Body of pancreas (tissue), 4 donors: ENCODE measurements around the gene ALS2CL. TPM values are rescaled to one million over a fixed set of nuclear protein-coding genes. Genes with fewer than 3 reads are reported as not detected.

Experiments used
- ATAC-seq: fragments of 150-250 bp; one replicate; pipeline ENCODE4 v1.9.1; 2016
- DNase-seq, 4 donors: peaks; one replicate each; pipeline ENCODE4 v3.0.0-alpha.2; 2019
- H3K27ac ChIP-seq, 4 donors: fragments of 200-600 bp; sonication (generic); 1 replicate in 3 of 4; 2 replicates in 1 of 4; pipeline versions ENCODE4 v1.5.1 to v1.6.1; 2016 to 2019; ENCODE audit warnings: mild to moderate bottlenecking in 1 of 4, mixed read lengths in 1 of 4, moderate library complexity in 1 of 4
- H3K27me3 ChIP-seq, 2 donors: fragments of 200-600 bp; sonication (generic); one replicate each; pipeline ENCODE4 v1.6.0; 2016; ENCODE audit warnings: mild to moderate bottlenecking in 1 of 2
- H3K36me3 ChIP-seq, 2 donors: fragments of 200-600 bp; sonication (generic); replicated peaks in 1 of 2; 2 replicates each; pipeline ENCODE4 v1.5.1; 2016; ENCODE audit warnings: low read depth in 2 of 2; ENCODE audit not compliant: insufficient read depth in 1 of 2
- H3K4me1 ChIP-seq: fragments of 200-600 bp; sonication (generic); one replicate; pipeline ENCODE4 v1.6.0; 2016
- H3K4me3 ChIP-seq, 2 donors: fragments of 200-600 bp; sonication (generic); 1 replicate in 1 of 2; 2 replicates in 1 of 2; pipeline ENCODE4 v1.5.1; 2016 to 2019
- H3K9me3 ChIP-seq, 3 donors: fragments of 200-600 bp; sonication (generic); 1 replicate in 2 of 3; 2 replicates in 1 of 3; pipeline ENCODE4 v1.5.1; 2016
- POLR2A ChIP-seq, 3 donors: fragments of 450-650 bp; IDR thresholded peaks; one replicate each; pipeline ENCODE4 v1.6.1; 2016; ENCODE audit warnings: antibody characterized with exemption in 3 of 3, mild to moderate bottlenecking in 2 of 3
- WGBS, 2 donors: methylation state at CpG; one replicate each; pipeline ENCODE4 v1.1.5; 2017; 5-methylcytosine and 5-hydroxymethylcytosine counted together
- intact Hi-C: fragments of 100-400 bp; cut with DNase I; formaldehyde crosslinking; loops from one replicate; pipeline ENCODE4 v1.15.1; 2023
- total RNA-seq, 2 donors: library from RNA; depleted of rRNA; stranded (reverse); fragments of >200 nt; gene quantifications; one replicate each; pipeline ENCODE4 v1.1.0, GENCODE V29; 2016
- TF ChIP-seq, protein P1 (sequence below), 7 experiments: fragments of 450-650 bp in 4 of 7; fragments of 200-600 bp in 3 of 7; sonication (generic) in 3 of 7; IDR thresholded peaks; one replicate each; pipeline ENCODE4 v1.5.1; 2016 to 2019; ENCODE audit warnings: antibody characterized with exemption in 7 of 7

The ALS2CL gene
- total RNA-seq, 2 donors from 2014 or later = 30.3 to 48.5 TPM

GRCh38 chr3:46668591-46668990 lies 24.9 kb downstream of the ALS2CL start:
- no peak for ATAC-seq
- no peak overlapping the region for H3K4me3 ChIP-seq
- H3K27ac ChIP-seq = no peak overlapping the region
- WGBS, 2 donors = 74 to 75% methylated on average over 2 of the region's 2 CpGs
- peak in 1 of 4 donors; percentile 9 for DNase-seq
- H3K4me1 ChIP-seq = peaks cover 15% of the 10 kb centered on the region
- intact Hi-C loops = no loop called here
- H3K9me3 ChIP-seq = no peaks in the 10 kb centered on the region
- H3K36me3 ChIP-seq = no peaks in the 10 kb centered on the region
- TF ChIP-seq, protein P1, sequence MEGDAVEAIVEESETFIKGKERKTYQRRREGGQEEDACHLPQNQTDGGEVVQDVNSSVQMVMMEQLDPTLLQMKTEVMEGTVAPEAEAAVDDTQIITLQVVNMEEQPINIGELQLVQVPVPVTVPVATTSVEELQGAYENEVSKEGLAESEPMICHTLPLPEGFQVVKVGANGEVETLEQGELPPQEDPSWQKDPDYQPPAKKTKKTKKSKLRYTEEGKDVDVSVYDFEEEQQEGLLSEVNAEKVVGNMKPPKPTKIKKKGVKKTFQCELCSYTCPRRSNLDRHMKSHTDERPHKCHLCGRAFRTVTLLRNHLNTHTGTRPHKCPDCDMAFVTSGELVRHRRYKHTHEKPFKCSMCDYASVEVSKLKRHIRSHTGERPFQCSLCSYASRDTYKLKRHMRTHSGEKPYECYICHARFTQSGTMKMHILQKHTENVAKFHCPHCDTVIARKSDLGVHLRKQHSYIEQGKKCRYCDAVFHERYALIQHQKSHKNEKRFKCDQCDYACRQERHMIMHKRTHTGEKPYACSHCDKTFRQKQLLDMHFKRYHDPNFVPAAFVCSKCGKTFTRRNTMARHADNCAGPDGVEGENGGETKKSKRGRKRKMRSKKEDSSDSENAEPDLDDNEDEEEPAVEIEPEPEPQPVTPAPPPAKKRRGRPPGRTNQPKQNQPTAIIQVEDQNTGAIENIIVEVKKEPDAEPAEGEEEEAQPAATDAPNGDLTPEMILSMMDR (IDR thresholded peaks at IDR 0.05) = no peak
- no peak for TF ChIP-seq POLR2A (IDR thresholded peaks at IDR 0.05)
- no peaks in the 10 kb centered on the region for H3K27me3 ChIP-seq

GRCh38 chr3:46668116-46668515 lies 25.4 kb downstream of the ALS2CL start:
- 59 to 70% methylated on average over 8 of the region's 8 CpGs for WGBS, 2 donors

DNA sequence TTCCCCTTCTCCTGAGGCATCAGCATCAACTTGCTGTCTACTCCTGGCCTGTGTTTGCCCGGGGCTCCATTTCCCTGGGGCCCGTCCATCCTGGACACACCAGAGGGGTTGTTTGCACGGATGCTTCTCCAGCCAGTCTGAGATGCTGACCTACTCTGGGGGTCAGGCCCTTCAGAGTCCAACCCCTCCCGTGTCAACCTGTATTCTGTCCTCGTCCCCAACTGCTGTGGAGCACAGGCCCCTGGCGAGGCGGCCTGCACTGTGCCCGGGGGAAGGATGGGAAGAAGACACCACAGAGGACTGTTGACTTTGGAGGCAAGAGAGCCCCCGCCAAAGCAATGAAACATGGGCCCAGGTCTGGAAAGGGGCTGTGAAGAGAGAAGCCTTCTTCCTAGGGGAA lies 25.8 kb downstream of the ALS2CL start:
- Histone ChIP-seq H3K4me3 (no peak overlapping the region), H3K4me1 (peaks cover 15% of the 10 kb centered on the region), H3K27me3 (no peaks in the 10 kb centered on the region), H3K36me3 (no peaks in the 10 kb centered on the region), H3K9me3 (no peaks in the 10 kb centered on the region), H3K27ac (no peak overlapping the region)
- intact Hi-C loops = no loop called here
- ATAC-seq (no peak), DNase-seq (peak in 1 of 4 donors; percentile 10)
- no peak for TF ChIP-seq POLR2A (IDR thresholded peaks at IDR 0.05)
- TF ChIP-seq, protein P1 (IDR thresholded peaks at IDR 0.05) = no peak
- 80 to 90% methylated on average over 9 of the region's 9 CpGs for WGBS, 2 donors

More at GRCh38 chr3:46668116-46668515, 25.4 kb downstream of the ALS2CL start:
- intact Hi-C loops = no loop called here
- peaks cover 15% of the 10 kb centered on the region for H3K4me1 ChIP-seq
- ATAC-seq (no peak), DNase-seq (peak in 2 of 4 donors; percentile 9 to 11)
- no peaks in the 10 kb centered on the region for H3K9me3 ChIP-seq
- no peak overlapping the region for H3K4me3 ChIP-seq
- H3K27me3 ChIP-seq = no peaks in the 10 kb centered on the region
- H3K27ac ChIP-seq = no peak overlapping the region
- TF ChIP-seq, protein P1 (IDR thresholded peaks at IDR 0.05) = no peak
- no peak for TF ChIP-seq POLR2A (IDR thresholded peaks at IDR 0.05)
- H3K36me3 ChIP-seq = no peaks in the 10 kb centered on the region

DNA sequence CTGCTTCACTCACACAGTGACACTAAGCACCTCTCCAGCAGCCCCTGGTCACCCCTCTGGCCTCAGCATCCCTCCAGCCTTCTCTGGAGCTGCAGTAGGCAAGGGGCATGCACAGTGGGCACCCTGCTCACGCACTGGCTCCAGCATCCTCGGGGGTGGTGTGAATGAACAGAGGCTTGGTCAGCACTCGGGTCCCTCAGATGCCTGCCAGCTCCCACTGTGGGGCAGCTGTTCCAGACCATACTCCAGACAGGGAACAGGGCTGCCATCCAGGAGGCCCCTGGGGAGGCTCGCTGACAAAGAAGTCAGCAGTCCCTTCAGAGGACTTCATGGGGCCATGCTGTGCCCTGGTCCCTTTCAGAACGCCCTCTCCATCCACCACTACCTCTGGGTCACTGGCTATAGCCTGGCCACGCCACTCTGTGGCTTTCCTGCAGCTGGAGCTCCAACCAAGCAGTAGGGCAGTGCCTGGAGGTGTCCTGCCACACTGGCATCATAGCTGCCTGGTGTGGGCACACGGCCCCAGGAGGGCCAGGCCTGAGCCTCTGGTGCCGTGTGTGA lies 26.3 kb downstream of the ALS2CL start:
- Histone ChIP-seq H3K4me1 (peaks cover 15% of the 10 kb centered on the region), H3K36me3 (no peaks in the 10 kb centered on the region), H3K4me3 (no peak overlapping the region), H3K9me3 (no peaks in the 10 kb centered on the region), H3K27me3 (no peaks in the 10 kb centered on the region), H3K27ac (no peak overlapping the region)
- DNase-seq = peak in 2 of 4 donors; percentile 8 to 11
- ATAC-seq = no peak
- 87 to 93% methylated on average over 7 to 8 of the region's 8 CpGs for WGBS, 2 donors
- intact Hi-C loops = no loop called here
- TF ChIP-seq, protein P1 (IDR thresholded peaks at IDR 0.05) = no peak
- TF ChIP-seq POLR2A (IDR thresholded peaks at IDR 0.05) = no peak

DNA sequence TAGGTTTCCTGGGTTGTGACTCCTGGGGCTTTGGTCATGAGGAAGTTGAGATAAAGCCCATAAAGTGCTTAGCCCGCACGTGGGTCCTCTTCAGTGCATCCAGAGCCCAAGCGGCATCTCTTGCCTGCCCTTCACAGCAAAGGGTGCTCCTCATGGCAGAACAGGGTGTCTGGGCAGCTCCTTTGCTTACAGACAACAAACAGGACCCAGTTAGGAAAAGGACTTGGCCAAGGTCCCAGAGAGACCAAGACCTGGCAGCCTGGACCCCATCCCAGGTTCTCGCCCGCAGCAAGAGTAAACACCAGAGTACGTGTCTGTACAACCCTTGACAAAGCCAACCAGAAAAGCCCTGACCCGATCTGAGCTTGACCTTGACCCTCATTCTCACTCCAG lies 27.0 kb downstream of the ALS2CL start:
- DNase-seq = peak in 3 of 4 donors; percentile 17 to 50 (median 44)

More for the DNA sequence above, 27.0 kb downstream of the ALS2CL start:
- H3K4me1 ChIP-seq = peaks cover 15% of the 10 kb centered on the region
- H3K27ac ChIP-seq = no peak overlapping the region
- no peaks in the 10 kb centered on the region for H3K36me3 ChIP-seq
- no peaks in the 10 kb centered on the region for H3K27me3 ChIP-seq
- no peak overlapping the region for H3K4me3 ChIP-seq
- WGBS, 2 donors = 46 to 49% methylated on average over 7 of the region's 7 CpGs
- intact Hi-C loops = no loop called here
- peak; percentile 12 for ATAC-seq
- no peaks in the 10 kb centered on the region for H3K9me3 ChIP-seq
- TF ChIP-seq, protein P1 (IDR thresholded peaks at IDR 0.05) = no peak
- TF ChIP-seq POLR2A (IDR thresholded peaks at IDR 0.05) = no peak
